ENCODE measurements around the gene MAP3K5.

Gene MAP3K5

GRCh38 chr6:136757150-136757549, 35.1 kb downstream of the MAP3K5 start:
- no peak overlapping the region for H3K4me3 ChIP-seq (ENCODE audit: low read length)
- no peak for DNase-seq (ENCODE audit: low read depth)
- no peak for TF ChIP-seq CTCF (IDR thresholded peaks at IDR 0.05; ENCODE audit: insufficient read depth, low read depth, low read length, missing control alignments)

- no peak overlapping the region for H3K4me3 ChIP-seq (ENCODE audit: low read length)
- no peak for DNase-seq (ENCODE audit: low read depth)
- TF ChIP-seq CTCF (IDR thresholded peaks at IDR 0.05; ENCODE audit: insufficient read depth, low read depth, low read length, missing control alignments), result no peak
These were observed 37.5 kb downstream of the MAP3K5 start for GRCh38 chr6:136754820-136755219.

- DNase-seq (ENCODE audit: low read depth), result peak; percentile 21
- TF ChIP-seq CTCF (IDR thresholded peaks at IDR 0.05; ENCODE audit: insufficient read depth, low read depth, low read length, missing control alignments), result no peak
- H3K4me3 ChIP-seq (ENCODE audit: low read length), result no peak overlapping the region
These were observed 38.7 kb downstream of the MAP3K5 start for GRCh38 chr6:136753624-136754023.

- no peak for DNase-seq (ENCODE audit: low read depth)
- no peak for TF ChIP-seq CTCF (IDR thresholded peaks at IDR 0.05; ENCODE audit: insufficient read depth, low read depth, low read length, missing control alignments)
- H3K4me3 ChIP-seq (ENCODE audit: low read length), result no peak overlapping the region
These were observed 39.7 kb downstream of the MAP3K5 start for GRCh38 chr6:136752554-136752953.

GRCh38 chr6:136751991-136752390, 40.3 kb downstream of the MAP3K5 start:
- DNase-seq (ENCODE audit: low read depth), result no peak
- TF ChIP-seq CTCF (IDR thresholded peaks at IDR 0.05; ENCODE audit: insufficient read depth, low read depth, low read length, missing control alignments), result no peak
- no peak overlapping the region for H3K4me3 ChIP-seq (ENCODE audit: low read length)

- no peak for DNase-seq (ENCODE audit: low read depth)
- H3K4me3 ChIP-seq (ENCODE audit: low read length), result no peak overlapping the region
- no peak for TF ChIP-seq CTCF (IDR thresholded peaks at IDR 0.05; ENCODE audit: insufficient read depth, low read depth, low read length, missing control alignments)
These were observed 40.7 kb downstream of the MAP3K5 start for GRCh38 chr6:136751522-136751956.

- DNase-seq (ENCODE audit: low read depth), result no peak
- no peak for TF ChIP-seq CTCF (IDR thresholded peaks at IDR 0.05; ENCODE audit: insufficient read depth, low read depth, low read length, missing control alignments)
- no peak overlapping the region for H3K4me3 ChIP-seq (ENCODE audit: low read length)
These were observed 41.4 kb downstream of the MAP3K5 start for GRCh38 chr6:136750696-136751521.
